Measurements from ENCODE around the gene EGFL7.
A peak's percentile ranks its signal among the peaks of the same experiment; 100 is the strongest.

EGFL7 gene

DNA sequence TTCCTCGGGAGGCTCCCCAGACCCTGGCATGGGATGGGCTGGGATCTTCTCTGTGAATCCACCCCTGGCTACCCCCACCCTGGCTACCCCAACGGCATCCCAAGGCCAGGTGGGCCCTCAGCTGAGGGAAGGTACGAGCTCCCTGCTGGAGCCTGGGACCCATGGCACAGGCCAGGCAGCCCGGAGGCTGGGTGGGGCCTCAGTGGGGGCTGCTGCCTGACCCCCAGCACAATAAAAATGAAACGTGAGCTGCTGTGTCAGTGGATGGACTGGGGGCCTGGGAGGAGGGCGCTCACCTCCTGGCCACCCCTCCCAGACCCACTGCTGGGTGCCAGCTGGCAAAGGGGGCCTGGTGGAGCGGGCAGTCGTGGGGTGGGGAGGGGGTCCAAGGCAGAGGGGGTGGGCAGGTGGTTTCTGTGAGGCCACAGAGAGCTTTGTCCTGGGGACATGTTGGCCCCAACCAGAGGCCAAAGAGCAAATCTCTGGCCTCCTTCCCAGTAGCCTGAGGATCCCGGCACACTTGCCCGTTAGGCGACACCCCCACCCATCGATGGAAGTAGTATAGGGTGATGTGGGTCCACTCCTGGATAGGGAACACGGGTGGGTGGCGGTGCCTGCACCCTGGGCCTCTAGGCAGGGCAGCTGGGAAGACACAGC, 9.8 kb downstream of the EGFL7 start:
- DNase-seq (ENCODE audit: low read depth, low spot score) = no peak

- DNase-seq (ENCODE audit: low read depth, low spot score) = no peak
Observed at GRCh38 chr9:136673088-136673974, 10.6 kb downstream of the EGFL7 start.

DNA sequence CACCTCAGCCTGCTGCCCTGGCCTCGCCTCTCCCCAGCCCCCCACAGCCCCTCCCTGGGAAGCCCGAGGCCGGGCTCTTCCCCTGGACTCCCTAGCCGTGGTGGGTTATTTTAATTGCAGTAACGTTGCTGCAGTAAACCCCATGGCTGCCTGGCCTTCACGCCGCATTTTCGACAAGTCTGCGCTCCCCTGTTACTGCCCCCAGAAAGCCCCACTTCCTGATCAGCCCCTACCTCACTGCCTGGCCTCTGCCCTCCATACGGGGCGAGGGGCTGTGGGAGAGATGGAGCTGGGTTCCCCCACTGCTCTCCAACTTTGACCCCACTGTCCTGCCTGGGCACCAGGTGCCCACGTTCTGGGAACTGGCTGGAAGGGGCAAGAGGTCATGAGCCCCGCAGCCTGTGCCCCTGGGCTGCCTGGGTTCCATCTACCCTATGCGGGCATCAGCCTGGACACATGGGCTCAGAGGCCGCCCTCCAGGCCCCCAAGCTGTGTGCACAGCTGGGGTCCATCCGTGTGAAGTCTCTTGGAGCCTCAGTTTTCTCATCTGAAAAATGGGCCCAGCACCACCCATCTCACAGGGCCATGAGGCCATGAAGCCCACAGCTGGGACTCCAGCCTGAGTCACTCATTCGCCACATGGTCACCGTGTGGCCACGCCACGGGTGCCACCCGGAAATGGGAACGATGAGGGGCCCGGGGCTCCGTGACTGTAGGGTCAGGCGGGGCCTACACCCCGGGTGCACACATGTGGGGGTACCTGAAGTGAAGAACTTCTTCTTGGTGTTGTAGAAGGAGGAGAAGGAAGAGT, 11.5 kb downstream of the EGFL7 start:
- DNase-seq (ENCODE audit: low read depth, low spot score) = no peak

- DNase-seq (ENCODE audit: low read depth, low spot score) = no peak
Observed at GRCh38 chr9:136674786-136675349, 12.2 kb downstream of the EGFL7 start.

- no peak for DNase-seq (ENCODE audit: low read depth, low spot score)
Observed at GRCh38 chr9:136675477-136676296, 13.0 kb downstream of the EGFL7 start.

- no peak for DNase-seq (ENCODE audit: low read depth, low spot score)
Observed at GRCh38 chr9:136676297-136676794, 13.6 kb downstream of the EGFL7 start.

DNA sequence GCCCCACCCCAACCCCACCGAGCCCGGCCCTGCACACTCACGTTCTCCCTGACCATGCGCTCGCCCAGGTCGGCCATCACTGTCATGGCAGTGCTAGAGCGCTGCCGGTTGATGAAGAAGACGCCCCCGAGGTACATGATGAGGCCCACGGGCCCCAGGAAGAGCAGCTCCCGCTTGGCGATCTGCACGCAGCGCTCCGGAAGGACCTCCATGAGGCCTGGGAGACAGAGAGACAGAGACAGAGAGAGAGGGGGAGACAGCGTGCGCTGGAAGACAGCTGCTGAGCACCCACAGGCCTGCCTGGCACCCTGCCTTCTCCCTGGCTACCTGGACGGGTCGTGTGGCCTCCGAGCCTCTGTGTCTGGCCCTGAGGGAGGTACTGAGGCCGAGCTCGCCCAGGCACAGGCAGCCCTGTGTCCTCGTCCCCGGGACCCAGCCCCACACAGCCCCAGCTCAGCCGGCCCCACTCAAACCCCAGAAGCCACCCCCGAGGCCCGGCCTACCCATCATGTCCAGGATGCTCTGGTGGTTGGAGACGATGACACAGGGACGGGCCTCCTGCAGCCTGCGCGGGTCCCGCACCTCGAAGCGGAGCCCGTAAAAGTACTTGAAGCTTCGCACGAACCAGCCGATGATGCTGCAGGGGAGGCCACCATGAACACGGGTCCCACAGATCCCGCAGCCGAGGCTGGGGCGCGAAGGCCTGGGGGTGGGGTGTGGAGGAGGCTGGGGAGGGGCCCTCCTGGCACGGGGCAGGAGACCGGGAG, 14.4 kb downstream of the EGFL7 start:
- DNase-seq (ENCODE audit: low read depth, low spot score) = no peak

- no peak for DNase-seq (ENCODE audit: low read depth, low spot score)
Observed at GRCh38 chr9:136678034-136678433, 15.3 kb downstream of the EGFL7 start.

GRCh38 chr9:136678624-136679023, 15.9 kb downstream of the EGFL7 start:
- no peak for DNase-seq (ENCODE audit: low read depth, low spot score)

GRCh38 chr9:136679431-136679941, 16.8 kb downstream of the EGFL7 start:
- peak; percentile 65 for DNase-seq (ENCODE audit: low read depth, low spot score)

DNA sequence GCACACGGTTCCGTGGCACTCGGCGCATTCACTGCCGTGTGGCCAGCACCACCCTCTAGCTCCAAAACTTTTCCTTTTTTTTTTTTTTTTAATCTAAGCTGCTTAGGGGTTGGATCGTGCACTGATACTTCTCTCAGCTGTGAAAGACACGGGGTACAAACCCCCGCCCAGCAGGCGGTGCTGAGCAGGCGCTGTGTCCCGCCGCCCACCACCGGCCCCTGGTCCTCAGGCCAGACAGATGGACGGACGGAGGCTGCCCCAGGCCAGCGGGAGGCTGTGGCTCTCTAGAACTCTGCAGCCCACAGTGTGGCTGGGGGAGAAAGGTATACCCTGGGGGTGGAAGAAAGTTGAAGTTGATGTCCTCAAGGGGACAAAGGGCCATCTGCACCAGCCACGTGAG, 18.3 kb downstream of the EGFL7 start:
- DNase-seq (ENCODE audit: low read depth, low spot score) = no peak

- DNase-seq (ENCODE audit: low read depth, low spot score) = no peak
Observed at GRCh38 chr9:136681945-136682699, 19.4 kb downstream of the EGFL7 start.

- DNase-seq (ENCODE audit: low read depth, low spot score) = peak; percentile 69
Observed at GRCh38 chr9:136682710-136683109, 20.0 kb downstream of the EGFL7 start.

DNA sequence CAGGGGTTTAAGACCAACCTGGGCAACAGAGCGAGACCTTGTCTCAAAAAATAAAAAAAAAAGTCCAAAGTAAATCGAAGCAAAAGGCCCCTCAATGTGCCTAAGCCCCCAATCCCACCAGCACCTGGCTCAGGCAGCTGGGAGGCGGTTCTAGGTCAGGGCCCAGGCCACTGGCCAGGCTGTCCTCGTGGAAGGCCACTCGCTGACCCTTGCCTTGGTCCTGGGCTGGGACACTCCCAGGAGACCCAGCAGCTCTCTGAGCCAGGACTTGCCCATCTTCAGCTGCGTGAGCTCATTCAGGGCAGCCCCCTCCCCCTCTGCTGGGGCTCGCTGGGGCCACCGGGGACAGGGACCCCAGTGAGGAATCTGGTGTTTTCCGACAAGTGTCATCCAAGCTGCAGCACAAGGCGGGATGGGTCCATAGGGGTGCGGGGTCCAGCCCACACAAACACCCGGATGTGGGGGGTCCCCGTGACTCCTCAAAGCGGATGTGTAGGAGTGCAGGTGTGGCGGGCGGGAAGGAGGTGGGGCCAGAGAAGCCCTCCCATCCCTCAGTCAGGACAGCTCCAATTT, 20.5 kb downstream of the EGFL7 start:
- no peak for DNase-seq (ENCODE audit: low read depth, low spot score)

- DNase-seq (ENCODE audit: low read depth, low spot score) = no peak
Observed at GRCh38 chr9:136683755-136684154, 21.0 kb downstream of the EGFL7 start.

GRCh38 chr9:136684339-136684738, 21.6 kb downstream of the EGFL7 start:
- no peak for DNase-seq (ENCODE audit: low read depth, low spot score)

DNA sequence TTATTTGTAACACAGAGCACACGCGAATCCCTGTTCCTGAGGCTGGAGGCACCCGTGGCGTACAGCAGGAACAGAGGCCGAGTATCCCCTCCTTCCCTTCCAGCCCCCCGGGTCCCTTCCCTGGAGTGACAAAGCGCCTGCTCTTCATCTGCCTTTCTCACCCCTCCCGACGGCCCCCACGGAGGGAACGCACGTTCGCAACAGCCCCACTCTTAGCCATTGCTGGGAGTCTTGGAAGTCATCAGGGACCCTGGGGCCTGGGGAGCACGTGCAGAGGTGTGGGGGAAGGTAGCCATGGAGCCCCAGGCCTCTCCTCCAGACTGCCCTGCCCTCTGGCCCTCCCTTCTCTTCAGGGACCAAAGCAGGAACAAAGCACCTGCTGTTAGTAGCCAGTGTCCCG, 22.1 kb downstream of the EGFL7 start:
- no peak for DNase-seq (ENCODE audit: low read depth, low spot score)

DNA sequence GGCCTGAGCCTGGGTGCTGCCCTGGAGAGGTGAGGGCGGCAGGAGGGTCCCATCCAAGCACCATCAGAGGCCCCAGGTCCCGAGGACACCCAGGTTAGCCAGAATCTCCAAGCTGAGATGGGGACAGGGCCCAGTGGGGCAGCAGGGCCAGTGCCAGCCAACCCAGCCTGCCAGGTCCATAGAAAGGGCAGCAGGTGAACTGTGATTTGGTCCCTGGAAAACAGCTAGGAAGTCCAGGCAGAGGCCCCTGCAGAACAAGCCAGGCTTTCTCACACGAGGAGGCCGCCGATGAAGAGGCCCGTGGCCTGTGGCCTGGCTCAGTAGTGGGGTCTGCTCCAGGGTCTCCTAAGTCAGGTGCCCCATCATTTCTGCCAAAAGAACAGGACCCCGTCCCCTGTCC, 22.5 kb downstream of the EGFL7 start:
- DNase-seq (ENCODE audit: low read depth, low spot score) = no peak

All from ELF-1 (cell line).